Measurements from ENCODE around the gene UBR2. TPM values are rescaled to one million over a fixed set of nuclear protein-coding genes. Genes with fewer than 3 reads are reported as not detected.

Gene UBR2
- total RNA-seq, 2 donors from 2014 or later, result 18.6 to 27.8 TPM

- H3K36me3 ChIP-seq, result no peaks in the 10 kb centered on the region
- H3K27me3 ChIP-seq, result no peaks in the 10 kb centered on the region
- peak overlapping the region; percentile 23 to 26 for H3K27ac ChIP-seq
- peak; percentile 84 for DNase-seq (ENCODE audit: low spot score)
- H3K4me1 ChIP-seq, result peaks cover 0 to 12% of the 10 kb centered on the region in 2 donors
- H3K9me3 ChIP-seq, result no peaks in the 10 kb centered on the region
- H3K4me3 ChIP-seq, result peak overlapping the region; percentile 52 to 53
- TF ChIP-seq, protein P1, sequence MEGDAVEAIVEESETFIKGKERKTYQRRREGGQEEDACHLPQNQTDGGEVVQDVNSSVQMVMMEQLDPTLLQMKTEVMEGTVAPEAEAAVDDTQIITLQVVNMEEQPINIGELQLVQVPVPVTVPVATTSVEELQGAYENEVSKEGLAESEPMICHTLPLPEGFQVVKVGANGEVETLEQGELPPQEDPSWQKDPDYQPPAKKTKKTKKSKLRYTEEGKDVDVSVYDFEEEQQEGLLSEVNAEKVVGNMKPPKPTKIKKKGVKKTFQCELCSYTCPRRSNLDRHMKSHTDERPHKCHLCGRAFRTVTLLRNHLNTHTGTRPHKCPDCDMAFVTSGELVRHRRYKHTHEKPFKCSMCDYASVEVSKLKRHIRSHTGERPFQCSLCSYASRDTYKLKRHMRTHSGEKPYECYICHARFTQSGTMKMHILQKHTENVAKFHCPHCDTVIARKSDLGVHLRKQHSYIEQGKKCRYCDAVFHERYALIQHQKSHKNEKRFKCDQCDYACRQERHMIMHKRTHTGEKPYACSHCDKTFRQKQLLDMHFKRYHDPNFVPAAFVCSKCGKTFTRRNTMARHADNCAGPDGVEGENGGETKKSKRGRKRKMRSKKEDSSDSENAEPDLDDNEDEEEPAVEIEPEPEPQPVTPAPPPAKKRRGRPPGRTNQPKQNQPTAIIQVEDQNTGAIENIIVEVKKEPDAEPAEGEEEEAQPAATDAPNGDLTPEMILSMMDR (IDR thresholded peaks at IDR 0.05), result peak; percentile 88 to 99
Observed at GRCh38 chr6:42547407-42548329, 16.2 kb upstream of the UBR2 start.

- DNase-seq (ENCODE audit: low spot score), result no peak
- H3K4me1 ChIP-seq, result peaks cover 0 to 17% of the 10 kb centered on the region in 2 donors
- no peaks in the 10 kb centered on the region for H3K9me3 ChIP-seq
- H3K27me3 ChIP-seq, result no peaks in the 10 kb centered on the region
- no peaks in the 10 kb centered on the region for H3K36me3 ChIP-seq
- H3K27ac ChIP-seq, result no peak overlapping the region
- H3K4me3 ChIP-seq, result no peak overlapping the region
- TF ChIP-seq, protein P1 (IDR thresholded peaks at IDR 0.05), result no peak
Observed at GRCh38 chr6:42550277-42550676, 13.6 kb upstream of the UBR2 start.

DNA sequence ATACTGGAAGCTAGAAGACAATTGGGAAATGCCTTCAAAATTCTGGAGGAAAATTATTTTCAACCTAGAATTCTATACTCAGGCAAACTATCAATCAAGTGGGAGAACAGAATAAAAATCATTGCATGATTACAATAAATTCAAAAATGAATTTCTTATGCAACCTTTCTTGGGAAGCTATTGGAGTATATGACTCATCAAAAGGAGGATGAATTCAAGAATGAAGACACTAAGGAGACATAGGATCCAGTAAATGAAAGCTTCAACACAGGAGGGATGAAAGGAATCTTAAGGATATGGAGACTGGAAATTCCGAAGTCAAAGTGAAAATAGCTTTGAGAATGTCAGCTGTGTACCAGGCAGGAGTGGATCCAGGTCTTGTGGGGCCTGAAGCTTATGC, 12.6 kb upstream of the UBR2 start:
- H3K4me3 ChIP-seq, result no peak overlapping the region

DNA sequence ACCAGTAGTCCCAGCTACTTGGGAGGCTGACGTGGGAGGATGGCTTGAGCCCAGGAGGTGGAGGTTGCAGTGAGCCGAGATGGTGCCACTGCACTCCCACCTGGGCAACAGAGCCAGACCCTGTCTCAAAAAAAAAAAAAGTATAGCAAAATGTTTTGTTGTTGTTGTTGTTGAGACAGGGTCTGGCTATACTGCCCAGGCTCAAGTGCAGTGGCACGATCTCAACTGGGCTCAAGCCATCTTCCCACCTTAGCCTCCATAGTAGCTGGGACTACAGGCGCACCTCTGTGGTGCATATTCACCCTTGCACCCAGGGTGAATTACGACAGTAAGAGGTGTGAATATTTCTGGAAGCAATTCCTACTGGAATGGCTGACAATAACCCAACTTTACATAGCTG, 11.4 kb upstream of the UBR2 start:
- TF ChIP-seq, protein P1 (IDR thresholded peaks at IDR 0.05), result no peak
- no peak for DNase-seq (ENCODE audit: low spot score)

More for the DNA sequence above, 12.6 kb upstream of the UBR2 start:
- H3K27me3 ChIP-seq, result no peaks in the 10 kb centered on the region
- no peaks in the 10 kb centered on the region for H3K36me3 ChIP-seq
- H3K27ac ChIP-seq, result no peak overlapping the region
- no peaks in the 10 kb centered on the region for H3K9me3 ChIP-seq
- peaks cover 0 to 17% of the 10 kb centered on the region in 2 donors for H3K4me1 ChIP-seq
- TF ChIP-seq, protein P1 (IDR thresholded peaks at IDR 0.05), result no peak
- no peak for DNase-seq (ENCODE audit: low spot score)

DNA sequence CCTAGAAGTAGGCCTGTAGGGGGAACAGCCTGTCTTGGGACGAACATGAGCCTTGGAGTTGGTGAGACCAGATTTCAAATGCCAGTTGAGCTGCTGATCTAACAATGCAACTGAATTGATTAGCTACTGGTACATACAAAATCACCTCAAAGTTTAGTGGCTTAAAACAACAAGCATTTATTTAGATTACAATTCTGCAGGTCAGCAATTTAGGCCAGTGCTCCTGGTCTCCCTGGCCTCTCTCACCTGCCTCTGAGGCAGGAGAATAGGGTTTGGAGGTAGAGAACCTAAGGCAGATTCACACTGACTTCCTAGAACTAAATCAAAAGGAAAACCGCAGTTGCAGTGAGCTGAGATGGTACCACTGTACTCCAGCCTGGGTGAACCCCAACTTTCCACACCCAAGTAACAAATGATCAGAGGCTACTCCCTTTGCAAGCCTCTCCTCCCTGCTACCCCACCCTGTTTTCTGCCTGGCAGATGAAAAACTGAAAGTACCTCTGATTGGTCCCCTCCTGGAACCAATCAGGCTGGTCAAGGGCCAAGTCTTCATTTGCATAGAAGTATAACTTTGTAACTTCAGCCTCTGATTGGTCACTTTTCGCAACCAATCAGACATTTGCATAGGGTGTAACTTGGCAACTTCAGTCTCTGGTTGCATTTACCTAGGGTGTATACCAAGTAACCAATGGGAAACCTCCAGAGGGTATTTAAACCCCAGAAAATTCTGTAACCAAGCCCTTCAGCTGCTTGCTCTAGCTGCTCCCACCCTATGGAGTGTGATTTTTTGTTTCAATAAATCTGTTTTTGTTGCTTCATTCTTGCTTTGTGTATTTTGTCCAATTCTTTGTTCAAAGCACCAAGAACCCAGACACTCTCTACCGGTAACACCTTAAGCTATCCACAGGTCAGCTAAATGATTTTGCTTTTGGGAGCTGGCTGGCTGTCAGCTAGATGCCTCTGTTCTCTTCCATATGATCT, 8.1 kb upstream of the UBR2 start:
- Histone ChIP-seq H3K27me3 (no peaks in the 10 kb centered on the region), H3K4me1 (peaks cover 0 to 4% of the 10 kb centered on the region in 2 donors), H3K9me3 (no peaks in the 10 kb centered on the region), H3K27ac (no peak overlapping the region), H3K36me3 (no peaks in the 10 kb centered on the region), H3K4me3 (no peak overlapping the region)
- no peak for DNase-seq (ENCODE audit: low spot score)
- TF ChIP-seq, protein P1 (IDR thresholded peaks at IDR 0.05), result no peak

More for the DNA sequence above, 11.4 kb upstream of the UBR2 start:
- Histone ChIP-seq H3K4me3 (no peak overlapping the region), H3K27ac (no peak overlapping the region), H3K27me3 (no peaks in the 10 kb centered on the region), H3K9me3 (no peaks in the 10 kb centered on the region), H3K4me1 (peaks cover 0 to 12% of the 10 kb centered on the region in 2 donors), H3K36me3 (no peaks in the 10 kb centered on the region)

Data from right atrium auricular region (tissue), 2 donors.